Vagina (tissue), 2 donors: ENCODE results near the gene SUSD1. TPM values are rescaled to one million over a fixed set of nuclear protein-coding genes. Genes with fewer than 3 reads are reported as not detected.

ENCODE experiments used
- DNase-seq, 2 donors: peaks; one replicate each; pipeline ENCODE4 v3.0.0-alpha.2; 2017; ENCODE audit errors: extremely low spot score in 2 of 2
- H3K27ac ChIP-seq: fragments of 200-600 bp; sonication (generic); one replicate; pipeline ENCODE4 v1.5.1; 2019
- H3K27me3 ChIP-seq: fragments of 200-600 bp; sonication (generic); one replicate; pipeline ENCODE4 v1.5.1; 2019
- H3K36me3 ChIP-seq, 2 donors: fragments of 200-600 bp; sonication (generic); one replicate each; pipeline ENCODE4 v1.5.1; 2017 to 2019
- H3K4me1 ChIP-seq: fragments of 200-600 bp; sonication (generic); one replicate; pipeline ENCODE4 v1.5.1; 2019
- H3K4me3 ChIP-seq, 2 donors: fragments of 200-600 bp; sonication (generic); 1 replicate in 1 of 2; 2 replicates in 1 of 2; pipeline ENCODE4 v1.5.1; 2016 to 2019
- H3K9me3 ChIP-seq: fragments of 200-600 bp; sonication (generic); one replicate; pipeline ENCODE4 v1.5.1; 2019
- CTCF ChIP-seq, 3 experiments: fragments of 450-650 bp in 2 of 3; fragments of 200-600 bp in 1 of 3; sonication (generic) in 1 of 3; IDR thresholded peaks; one replicate each; pipeline ENCODE4 v1.5.1; 2017 to 2019; ENCODE audit warnings: antibody characterized with exemption in 3 of 3, mild to moderate bottlenecking in 2 of 3, moderate library complexity in 2 of 3
- POLR2A ChIP-seq, 2 donors: fragments of 450-650 bp; IDR thresholded peaks; one replicate each; pipeline ENCODE4 v1.6.1; 2017; ENCODE audit warnings: antibody characterized with exemption in 2 of 2, mild to moderate bottlenecking in 2 of 2, moderate library complexity in 2 of 2
- POLR2AphosphoS5 ChIP-seq, 2 donors: sonication (generic); formaldehyde crosslinking; IDR thresholded peaks; one replicate each; pipeline ENCODE4 v1.9.0; 2017; ENCODE audit warnings: antibody characterized with exemption in 2 of 2, mild to moderate bottlenecking in 2 of 2, low read depth in 1 of 2; ENCODE audit not compliant: insufficient read depth in 1 of 2
- intact Hi-C: fragments of 100-400 bp; cut with DNase I; formaldehyde crosslinking; loops from one replicate; pipeline ENCODE4 v1.15.1; 2023
- total RNA-seq: library from RNA; depleted of rRNA; stranded (reverse); fragments of >200 nt; gene quantifications from one replicate; pipeline ENCODE4 v1.2.3, GENCODE V29; 2016

SUSD1 gene
- total RNA-seq, 1 donor from 2014 or later = 10.8 TPM

DNA sequence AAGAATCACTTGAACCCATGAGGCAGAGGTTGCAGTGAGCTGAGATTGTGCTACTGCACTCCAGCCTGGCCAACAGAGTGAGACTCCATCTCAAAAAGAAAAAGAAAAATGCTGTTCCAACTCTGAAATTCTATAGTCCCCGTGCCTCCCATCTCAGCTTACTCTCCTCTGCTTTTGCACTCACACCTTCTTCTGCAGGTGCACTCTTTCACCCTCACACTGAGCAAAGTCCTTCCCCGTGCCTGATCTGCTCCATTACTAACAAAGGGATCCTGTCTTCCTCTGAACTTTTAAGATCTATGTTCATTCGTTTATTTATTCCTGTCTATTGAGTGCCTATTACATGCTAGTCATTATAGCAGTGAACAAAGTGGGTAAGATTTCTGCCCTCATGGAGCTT, 47.8 kb downstream of the SUSD1 start:
- Histone ChIP-seq H3K4me3 (no peak overlapping the region), H3K4me1 (no peaks in the 10 kb centered on the region), H3K27me3 (no peaks in the 10 kb centered on the region), H3K27ac (no peak overlapping the region), H3K36me3 (no peaks in the 10 kb centered on the region), H3K9me3 (no peaks in the 10 kb centered on the region)
- DNase-seq = no peak
- intact Hi-C loops = no loop called here
- TF ChIP-seq POLR2A (IDR thresholded peaks at IDR 0.05) (no peak), CTCF (IDR thresholded peaks at IDR 0.05) (no peak), POLR2AphosphoS5 (IDR thresholded peaks at IDR 0.05; ENCODE audit: insufficient read depth in 1 of 2, low read depth in 1 of 2) (no peak)

GRCh38 chr9:112125951-112126388, 49.1 kb downstream of the SUSD1 start:
- TF ChIP-seq CTCF (IDR thresholded peaks at IDR 0.05) (no peak), POLR2A (IDR thresholded peaks at IDR 0.05) (no peak), POLR2AphosphoS5 (IDR thresholded peaks at IDR 0.05; ENCODE audit: insufficient read depth in 1 of 2, low read depth in 1 of 2) (no peak)
- no peaks in the 10 kb centered on the region for H3K4me1 ChIP-seq
- H3K36me3 ChIP-seq = no peaks in the 10 kb centered on the region
- no peak overlapping the region for H3K27ac ChIP-seq
- no peaks in the 10 kb centered on the region for H3K9me3 ChIP-seq
- DNase-seq = no peak
- no peaks in the 10 kb centered on the region for H3K27me3 ChIP-seq
- intact Hi-C loops = no loop called here
- no peak overlapping the region for H3K4me3 ChIP-seq

GRCh38 chr9:112124156-112124555, 50.9 kb downstream of the SUSD1 start:
- H3K4me1 ChIP-seq = no peaks in the 10 kb centered on the region
- no peak for TF ChIP-seq POLR2AphosphoS5 (IDR thresholded peaks at IDR 0.05; ENCODE audit: insufficient read depth in 1 of 2, low read depth in 1 of 2)
- TF ChIP-seq CTCF (IDR thresholded peaks at IDR 0.05) = no peak
- no peak for TF ChIP-seq POLR2A (IDR thresholded peaks at IDR 0.05)

GRCh38 chr9:112121633-112122032, 53.5 kb downstream of the SUSD1 start:
- Histone ChIP-seq H3K27ac (no peak overlapping the region), H3K9me3 (no peaks in the 10 kb centered on the region), H3K4me1 (no peaks in the 10 kb centered on the region), H3K4me3 (no peak overlapping the region), H3K27me3 (no peaks in the 10 kb centered on the region), H3K36me3 (no peaks in the 10 kb centered on the region)
- intact Hi-C loops = no loop called here
- DNase-seq = no peak
- no peak for TF ChIP-seq POLR2AphosphoS5 (IDR thresholded peaks at IDR 0.05; ENCODE audit: insufficient read depth in 1 of 2, low read depth in 1 of 2)
- TF ChIP-seq CTCF (IDR thresholded peaks at IDR 0.05) = no peak
- no peak for TF ChIP-seq POLR2A (IDR thresholded peaks at IDR 0.05)

More at GRCh38 chr9:112124156-112124555, 50.9 kb downstream of the SUSD1 start:
- H3K27ac ChIP-seq = no peak overlapping the region
- no peaks in the 10 kb centered on the region for H3K36me3 ChIP-seq
- no peaks in the 10 kb centered on the region for H3K27me3 ChIP-seq
- no peak overlapping the region for H3K4me3 ChIP-seq
- H3K9me3 ChIP-seq = no peaks in the 10 kb centered on the region
- DNase-seq = no peak
- intact Hi-C loops = no loop called here

GRCh38 chr9:112120439-112120925, 54.6 kb downstream of the SUSD1 start:
- intact Hi-C loops = no loop called here
- no peak for TF ChIP-seq CTCF (IDR thresholded peaks at IDR 0.05)
- TF ChIP-seq POLR2A (IDR thresholded peaks at IDR 0.05) = no peak
- no peak for TF ChIP-seq POLR2AphosphoS5 (IDR thresholded peaks at IDR 0.05; ENCODE audit: insufficient read depth in 1 of 2, low read depth in 1 of 2)
- DNase-seq = no peak
- Histone ChIP-seq H3K36me3 (no peaks in the 10 kb centered on the region), H3K9me3 (no peaks in the 10 kb centered on the region), H3K4me1 (no peaks in the 10 kb centered on the region), H3K4me3 (no peak overlapping the region), H3K27me3 (no peaks in the 10 kb centered on the region), H3K27ac (no peak overlapping the region)
